Measurements from ENCODE around the gene GALNTL6. TPM values are rescaled to one million over a fixed set of nuclear protein-coding genes. Genes with fewer than 3 reads are reported as not detected.
A peak's percentile ranks its signal among the peaks of the same experiment; 100 is the strongest.

Gene GALNTL6
- total and polyA plus RNA-seq, 2 experiments from 2014 or later: 0.38 to 0.40 TPM

- no peak for TF ChIP-seq ZNF462 (CRISPR knock-in tag; IDR thresholded peaks at IDR 0.05)
- no peak for TF ChIP-seq NANOG (IDR thresholded peaks at IDR 0.05; ENCODE audit: borderline replicate concordance)
- no peak for TF ChIP-seq ETS1 (IDR thresholded peaks at IDR 0.05)
- TF ChIP-seq CREB1 (CRISPR knock-in tag; IDR thresholded peaks at IDR 0.05; ENCODE audit: low read depth): no peak
- TF ChIP-seq EZH2 (IDR thresholded peaks at IDR 0.05; ENCODE audit: low read depth, unreplicated experiment): no peak
Observed at GRCh38 chr4:172826861-172827260, 1013.7 kb downstream of the GALNTL6 start (continued).

GRCh38 chr4:172830295-172830764 is 1017.1 kb downstream of the GALNTL6 start:
- peaks cover 4% of the 10 kb centered on the region for H3K27me3 Mint-ChIP-seq (ENCODE audit: insufficient read depth, low read depth, poor library complexity)

More at GRCh38 chr4:172830295-172830764, 1017.1 kb downstream of the GALNTL6 start:
- peaks cover 10% of the 10 kb centered on the region; the same call in 2 of the 3 replicates for H3K9me3 Mint-ChIP-seq
- H3K9me2 ChIP-seq (ENCODE audit: insufficient read depth): peaks cover 12% of the 10 kb centered on the region; the same call in 1 of the 2 replicates
- H3K4me3 ChIP-seq: no peak overlapping the region
- no peaks in the 10 kb centered on the region for H3K4me1 ChIP-seq (ENCODE audit: insufficient read depth)
- ATAC-seq: no peak
- H4K20me1 ChIP-seq (replicated peaks; ENCODE audit: insufficient read depth): no peaks in the 10 kb centered on the region
- no peaks in the 10 kb centered on the region; the same call in 2 of the 3 replicates for H3K4me1 Mint-ChIP-seq
- no peak overlapping the region for H3K27ac Mint-ChIP-seq
- H3K36me3 ChIP-seq (ENCODE audit: insufficient read depth): no peaks in the 10 kb centered on the region
- H3K4me2 ChIP-seq: no peak overlapping the region
- no peaks in the 10 kb centered on the region for H3K36me3 Mint-ChIP-seq (ENCODE audit: low read depth)
- H3F3A ChIP-seq (replicated peaks; ENCODE audit: low read depth): no peaks in the 10 kb centered on the region
- H2AFZ ChIP-seq: peak overlapping the region; percentile 64; the same call in 1 of the 2 replicates
- H3K27ac ChIP-seq (ENCODE audit: low read depth): no peak overlapping the region
- no peak for TF ChIP-seq JUNB (IDR thresholded peaks at IDR 0.05; ENCODE audit: unreplicated experiment)
- TF ChIP-seq CTCF (conservative IDR thresholded peaks at IDR 0.05; ENCODE audit: low read depth in 2 of 2): peak; percentile 51 to 75
- H3K4me3 Mint-ChIP-seq: no peak overlapping the region
- DNase-seq (ENCODE audit: low spot score): peak; percentile 63
- H3K79me2 ChIP-seq (replicated peaks; ENCODE audit: insufficient read depth): no peaks in the 10 kb centered on the region
- no peaks in the 10 kb centered on the region for H3K27me3 ChIP-seq (ENCODE audit: insufficient read depth)
